ENCODE measurements around the gene TIMMDC1.

TIMMDC1 gene

GRCh38 chr3:119534296-119534695, 35.9 kb downstream of the TIMMDC1 start:
- DNase-seq (ENCODE audit: low read depth), result no peak
- TF ChIP-seq, protein P1, sequence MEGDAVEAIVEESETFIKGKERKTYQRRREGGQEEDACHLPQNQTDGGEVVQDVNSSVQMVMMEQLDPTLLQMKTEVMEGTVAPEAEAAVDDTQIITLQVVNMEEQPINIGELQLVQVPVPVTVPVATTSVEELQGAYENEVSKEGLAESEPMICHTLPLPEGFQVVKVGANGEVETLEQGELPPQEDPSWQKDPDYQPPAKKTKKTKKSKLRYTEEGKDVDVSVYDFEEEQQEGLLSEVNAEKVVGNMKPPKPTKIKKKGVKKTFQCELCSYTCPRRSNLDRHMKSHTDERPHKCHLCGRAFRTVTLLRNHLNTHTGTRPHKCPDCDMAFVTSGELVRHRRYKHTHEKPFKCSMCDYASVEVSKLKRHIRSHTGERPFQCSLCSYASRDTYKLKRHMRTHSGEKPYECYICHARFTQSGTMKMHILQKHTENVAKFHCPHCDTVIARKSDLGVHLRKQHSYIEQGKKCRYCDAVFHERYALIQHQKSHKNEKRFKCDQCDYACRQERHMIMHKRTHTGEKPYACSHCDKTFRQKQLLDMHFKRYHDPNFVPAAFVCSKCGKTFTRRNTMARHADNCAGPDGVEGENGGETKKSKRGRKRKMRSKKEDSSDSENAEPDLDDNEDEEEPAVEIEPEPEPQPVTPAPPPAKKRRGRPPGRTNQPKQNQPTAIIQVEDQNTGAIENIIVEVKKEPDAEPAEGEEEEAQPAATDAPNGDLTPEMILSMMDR (IDR thresholded peaks at IDR 0.05; ENCODE audit: control insufficient read depth, insufficient read depth, low read depth, low read length, missing control alignments), result no peak
- H3K4me3 ChIP-seq (ENCODE audit: control insufficient read depth, low read depth, low read length), result no peak overlapping the region

- no peak overlapping the region for H3K4me3 ChIP-seq (ENCODE audit: control insufficient read depth, low read depth, low read length)
- DNase-seq (ENCODE audit: low read depth), result no peak
- TF ChIP-seq, protein P1 (IDR thresholded peaks at IDR 0.05; ENCODE audit: control insufficient read depth, insufficient read depth, low read depth, low read length, missing control alignments), result no peak
Observed at GRCh38 chr3:119536757-119537156, 38.4 kb downstream of the TIMMDC1 start.

- no peak for DNase-seq (ENCODE audit: low read depth)
- H3K4me3 ChIP-seq (ENCODE audit: control insufficient read depth, low read depth, low read length), result no peak overlapping the region
- TF ChIP-seq, protein P1 (IDR thresholded peaks at IDR 0.05; ENCODE audit: control insufficient read depth, insufficient read depth, low read depth, low read length, missing control alignments), result no peak
Observed at GRCh38 chr3:119538772-119539171, 40.4 kb downstream of the TIMMDC1 start.

- no peak overlapping the region for H3K4me3 ChIP-seq (ENCODE audit: control insufficient read depth, low read depth, low read length)
- TF ChIP-seq, protein P1 (IDR thresholded peaks at IDR 0.05; ENCODE audit: control insufficient read depth, insufficient read depth, low read depth, low read length, missing control alignments), result no peak
- DNase-seq (ENCODE audit: low read depth), result no peak
Observed at GRCh38 chr3:119541547-119541946, 43.2 kb downstream of the TIMMDC1 start.

DNA sequence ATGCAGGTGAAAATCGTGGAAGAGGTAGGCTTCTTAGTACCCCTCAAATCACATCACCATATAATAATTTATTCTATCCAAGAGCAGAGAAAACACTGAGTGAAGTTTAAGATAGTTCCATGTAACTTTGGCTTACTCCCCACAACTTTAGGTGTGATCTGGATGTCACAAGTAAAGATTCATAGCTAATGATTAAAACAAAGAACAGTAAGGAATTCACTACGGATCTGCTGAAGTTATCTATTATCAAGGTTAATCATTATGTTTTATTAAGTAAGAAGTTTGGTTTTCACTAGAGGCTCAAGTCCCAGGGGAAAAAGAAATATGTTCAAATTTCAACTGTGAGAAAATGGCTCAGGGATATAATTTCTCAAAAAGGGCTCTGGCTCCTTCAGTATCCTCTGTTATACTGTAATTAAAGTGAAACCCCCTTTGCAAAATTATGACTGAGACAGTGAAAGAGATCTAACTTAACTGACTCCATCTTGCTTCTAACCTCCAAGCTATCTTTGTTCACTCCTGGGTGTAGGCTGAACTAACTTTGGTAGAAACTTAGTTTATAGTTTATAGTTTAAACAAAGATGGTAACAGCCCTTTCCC, 43.9 kb downstream of the TIMMDC1 start:
- DNase-seq (ENCODE audit: low read depth), result no peak
- no peak overlapping the region for H3K4me3 ChIP-seq (ENCODE audit: control insufficient read depth, low read depth, low read length)
- TF ChIP-seq, protein P1 (IDR thresholded peaks at IDR 0.05; ENCODE audit: control insufficient read depth, insufficient read depth, low read depth, low read length, missing control alignments), result no peak

DNA sequence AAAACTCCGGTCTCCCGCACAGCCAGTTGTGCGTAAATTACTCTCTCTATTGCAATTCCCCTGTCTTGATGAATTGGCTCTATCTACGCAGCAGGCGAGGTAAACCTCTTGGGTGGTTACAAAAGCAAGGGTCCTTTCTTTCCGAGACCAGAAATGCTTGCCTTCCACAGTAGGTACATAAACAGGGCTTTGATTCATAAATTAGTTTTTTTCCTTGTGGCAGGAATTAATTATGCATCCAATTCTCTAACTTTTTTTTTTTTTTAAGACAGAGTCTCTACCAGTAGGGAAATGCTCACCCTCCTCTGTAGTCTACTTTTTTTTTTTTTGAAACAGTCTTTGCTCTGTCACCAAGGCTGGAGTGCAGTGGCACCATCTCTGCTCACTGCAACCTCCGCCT, 44.8 kb downstream of the TIMMDC1 start:
- DNase-seq (ENCODE audit: low read depth), result no peak
- H3K4me3 ChIP-seq (ENCODE audit: control insufficient read depth, low read depth, low read length), result no peak overlapping the region
- TF ChIP-seq, protein P1 (IDR thresholded peaks at IDR 0.05; ENCODE audit: control insufficient read depth, insufficient read depth, low read depth, low read length, missing control alignments), result peak; percentile 8

Measured in AG09309 (cell line).